Bronchial epithelial cell (primary cell): ENCODE measurements around the gene ZFP92. TPM values are rescaled to one million over a fixed set of nuclear protein-coding genes. Genes with fewer than 3 reads are reported as not detected.

ENCODE experiments used
- DNase-seq: peaks from one replicate; pipeline ENCODE4 v3.0.0-alpha.2; 2010; ENCODE audit warnings: low read depth
- FAIRE-seq: peaks from 2 replicates; lab custom pipeline; 2011; peaks lifted over from hg19 to GRCh38; lab: Jason Lieb, UNC
- H3K27me3 ChIP-seq: 2 replicates; pipeline ENCODE4 v1.5.1; 2011; ENCODE audit warnings: low read length; ENCODE audit not compliant: control insufficient read depth, insufficient read depth
- H3K36me3 ChIP-seq: 2 replicates; pipeline ENCODE4 v1.5.1; 2011; ENCODE audit warnings: low read length; ENCODE audit not compliant: control insufficient read depth, insufficient read depth
- H3K4me3 ChIP-seq: 2 replicates; pipeline ENCODE4 v1.5.1; 2011; ENCODE audit warnings: mild to moderate bottlenecking, low read depth, low read length, control low read depth
- CTCF ChIP-seq: IDR thresholded peaks from 2 replicates; pipeline ENCODE4 v1.5.1; 2011; ENCODE audit warnings: mild to moderate bottlenecking, moderate library complexity, low read length, control low read depth, inconsistent platforms; ENCODE audit not compliant: insufficient read depth, severe bottlenecking
- total RNA-seq: library from RNA; depleted of rRNA; stranded (reverse); fragments of >200 nt; gene quantifications from 2 replicates; pipeline ENCODE4 v1.2.1, GENCODE V29; 2014

Gene ZFP92
- total RNA-seq, 1 donor from 2014 or later, result 0.53 TPM

GRCh38 chrX:153449368-153450113, 38.3 kb downstream of the ZFP92 start:
- Histone ChIP-seq H3K27me3 (no peaks in the 10 kb centered on the region), H3K36me3 (no peaks in the 10 kb centered on the region), H3K4me3 (no peak overlapping the region)
- no peak for DNase-seq
- TF ChIP-seq CTCF, result no peak
- FAIRE-seq, result peak; percentile 55

GRCh38 chrX:153450114-153450948, 39.1 kb downstream of the ZFP92 start:
- Histone ChIP-seq H3K27me3 (no peaks in the 10 kb centered on the region), H3K36me3 (no peaks in the 10 kb centered on the region), H3K4me3 (no peak overlapping the region)
- DNase-seq (no peak), FAIRE-seq (no peak)
- TF ChIP-seq CTCF, result no peak

GRCh38 chrX:153450949-153451277, 39.6 kb downstream of the ZFP92 start:
- no peaks in the 10 kb centered on the region for H3K36me3 ChIP-seq
- DNase-seq (no peak), FAIRE-seq (no peak)
- no peaks in the 10 kb centered on the region for H3K27me3 ChIP-seq
- no peak for TF ChIP-seq CTCF
- H3K4me3 ChIP-seq, result no peak overlapping the region

GRCh38 chrX:153454901-153455550, 43.8 kb downstream of the ZFP92 start:
- no peak for TF ChIP-seq CTCF
- Histone ChIP-seq H3K36me3 (no peaks in the 10 kb centered on the region), H3K4me3 (no peak overlapping the region), H3K27me3 (no peaks in the 10 kb centered on the region)
- DNase-seq (peak; percentile 69), FAIRE-seq (no peak)

- DNase-seq, result no peak
- no peak for TF ChIP-seq CTCF
- Histone ChIP-seq H3K4me3 (no peak overlapping the region), H3K27me3 (no peaks in the 10 kb centered on the region), H3K36me3 (no peaks in the 10 kb centered on the region)
- no peak for FAIRE-seq
Measured at GRCh38 chrX:153455571-153455970, 44.3 kb downstream of the ZFP92 start.
